Retinal pigment epithelial cell (primary cell): Measurements from ENCODE around the gene HSPG2.
A peak's percentile ranks its signal among the peaks of the same experiment; 100 is the strongest.
"Not testable (repeated sequence)": the region's sequence is repeated elsewhere in the genome, so short reads cannot be mapped to it uniquely, and the experiment has no call there.

Experiments
- DNase-seq: peaks from one replicate; pipeline ENCODE4 v3.0.0-alpha.2; 2010; ENCODE audit warnings: low read depth
- H3K4me3 ChIP-seq: 2 replicates; pipeline ENCODE4 v1.5.1; 2011; ENCODE audit warnings: mild to moderate bottlenecking, low read length, control low read depth, moderate library complexity
- TF ChIP-seq, protein P1 (sequence below): conservative IDR thresholded peaks from 2 replicates; pipeline ENCODE4 v1.5.1; 2011; ENCODE audit warnings: low read depth, low read length, control low read depth, inconsistent platforms

Gene HSPG2

GRCh38 chr1:21793104-21793503 lies 144.0 kb downstream of the HSPG2 start:
- H3K4me3 ChIP-seq, result no peak overlapping the region
- TF ChIP-seq, protein P1, sequence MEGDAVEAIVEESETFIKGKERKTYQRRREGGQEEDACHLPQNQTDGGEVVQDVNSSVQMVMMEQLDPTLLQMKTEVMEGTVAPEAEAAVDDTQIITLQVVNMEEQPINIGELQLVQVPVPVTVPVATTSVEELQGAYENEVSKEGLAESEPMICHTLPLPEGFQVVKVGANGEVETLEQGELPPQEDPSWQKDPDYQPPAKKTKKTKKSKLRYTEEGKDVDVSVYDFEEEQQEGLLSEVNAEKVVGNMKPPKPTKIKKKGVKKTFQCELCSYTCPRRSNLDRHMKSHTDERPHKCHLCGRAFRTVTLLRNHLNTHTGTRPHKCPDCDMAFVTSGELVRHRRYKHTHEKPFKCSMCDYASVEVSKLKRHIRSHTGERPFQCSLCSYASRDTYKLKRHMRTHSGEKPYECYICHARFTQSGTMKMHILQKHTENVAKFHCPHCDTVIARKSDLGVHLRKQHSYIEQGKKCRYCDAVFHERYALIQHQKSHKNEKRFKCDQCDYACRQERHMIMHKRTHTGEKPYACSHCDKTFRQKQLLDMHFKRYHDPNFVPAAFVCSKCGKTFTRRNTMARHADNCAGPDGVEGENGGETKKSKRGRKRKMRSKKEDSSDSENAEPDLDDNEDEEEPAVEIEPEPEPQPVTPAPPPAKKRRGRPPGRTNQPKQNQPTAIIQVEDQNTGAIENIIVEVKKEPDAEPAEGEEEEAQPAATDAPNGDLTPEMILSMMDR, result no peak
- no peak for DNase-seq

DNA sequence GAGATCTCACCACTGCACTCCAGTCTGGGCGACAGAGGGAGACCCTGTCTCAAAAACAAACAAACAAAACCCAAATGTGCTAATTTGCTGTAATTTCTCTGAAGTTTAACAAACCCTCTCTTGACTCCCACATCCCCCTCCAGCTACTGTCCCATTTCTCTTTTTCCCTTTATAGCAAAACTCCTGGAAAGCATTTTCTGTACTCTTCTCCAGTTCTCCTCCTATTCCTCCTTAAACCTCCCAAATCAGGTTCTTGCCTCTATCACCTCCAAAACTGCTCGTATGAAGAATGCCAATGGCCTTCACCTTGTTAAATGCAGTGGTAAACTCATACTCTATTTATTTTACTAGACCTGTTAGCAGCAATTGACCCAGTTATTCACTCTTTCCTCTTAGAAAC lies 150.5 kb downstream of the HSPG2 start:
- H3K4me3 ChIP-seq, result no peak overlapping the region
- no peak for DNase-seq
- TF ChIP-seq, protein P1, result no peak

- not testable (repeated sequence) for DNase-seq, H3K4me3 ChIP-seq
Observed at GRCh38 chr1:21785764-21786163, 151.3 kb downstream of the HSPG2 start.

GRCh38 chr1:21783679-21784603 lies 153.2 kb downstream of the HSPG2 start:
- H3K4me3 ChIP-seq, result peak overlapping the region; percentile 93
- TF ChIP-seq, protein P1, result no peak
- DNase-seq, result peak; percentile 90

DNA sequence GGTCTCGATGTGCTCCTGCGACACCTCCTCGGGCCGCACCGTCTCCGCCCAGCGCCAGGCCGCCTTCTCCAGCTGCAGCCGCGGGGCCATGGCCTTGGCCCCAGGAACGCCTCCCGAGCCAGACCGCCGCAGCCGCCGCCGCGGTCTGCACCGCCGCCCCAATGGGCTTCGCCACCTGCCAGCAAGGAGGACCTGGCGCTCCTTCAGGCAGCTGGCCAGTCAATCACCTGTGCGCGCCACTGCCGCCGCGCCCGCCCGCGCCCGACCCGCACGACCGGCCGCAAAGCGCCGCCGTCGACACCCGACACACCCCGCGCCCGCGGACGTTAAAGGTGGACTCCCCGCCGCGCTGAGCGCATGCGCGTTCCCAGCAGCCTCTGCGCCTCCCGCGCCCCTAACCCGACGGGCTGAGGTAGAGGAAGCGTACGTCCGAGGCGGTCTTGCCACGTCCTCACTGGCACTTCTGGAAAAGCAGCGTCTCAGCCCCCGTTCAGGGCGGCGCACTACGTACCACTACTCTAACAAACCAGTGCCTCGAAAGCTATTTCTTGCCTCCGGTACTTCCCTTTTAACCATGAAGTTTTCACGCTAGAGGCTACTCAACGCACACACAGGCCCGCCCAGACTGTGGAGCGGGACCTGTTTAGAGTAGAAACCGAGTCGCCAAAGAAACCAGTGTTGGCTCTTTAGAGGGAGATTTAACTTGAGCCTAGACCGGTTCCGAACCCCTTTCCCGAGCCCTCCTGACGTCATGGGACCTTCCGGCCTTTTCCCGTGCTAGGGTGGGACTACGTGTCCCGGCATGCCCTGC lies 154.0 kb downstream of the HSPG2 start, which contains the start of gene USP48:
Gene USP48, minus strand, starts transcription at position 282 of the 811 bp plus-strand sequence. Its CDS starts 192 bp downstream, at position 90.
- TF ChIP-seq, protein P1, result no peak
- DNase-seq, result peak; percentile 77

GRCh38 chr1:21782349-21782867 lies 154.7 kb downstream of the HSPG2 start:
- H3K4me3 ChIP-seq, result peak overlapping the region; percentile 93
- TF ChIP-seq, protein P1, result peak; percentile 26
- no peak for DNase-seq

More for the DNA sequence above, 154.0 kb downstream of the HSPG2 start, which contains the start of gene USP48:
- peak within 1 kb of the TSS; percentile 93 for H3K4me3 ChIP-seq

GRCh38 chr1:21781815-21782348 lies 155.2 kb downstream of the HSPG2 start:
- H3K4me3 ChIP-seq, result peak overlapping the region; percentile 93
- no peak for DNase-seq
- TF ChIP-seq, protein P1, result no peak
